HFF-Myc (cell line): ENCODE results near the gene TERB2.
"Not testable (repeated sequence)": the region's sequence is repeated elsewhere in the genome, so short reads cannot be mapped to it uniquely, and the experiment has no call there.

Source experiments
- DNase-seq: peaks from one replicate; pipeline ENCODE4 v3.0.0-alpha.2; 2011; ENCODE audit warnings: low read depth; ENCODE audit errors: extremely low read depth
- H3K4me3 ChIP-seq: replicated peaks from 2 replicates; pipeline ENCODE4 v1.5.1; 2011; ENCODE audit warnings: low read depth, mild to moderate bottlenecking, control low read depth, low read length
- TF ChIP-seq, protein P1 (sequence below): IDR thresholded peaks from 2 replicates; pipeline ENCODE4 v1.5.1; 2012; ENCODE audit warnings: mild to moderate bottlenecking, low read depth, low read length, control low read depth; ENCODE audit errors: missing control alignments

The TERB2 gene

GRCh38 chr15:44956388-44956787 is at the start of gene TERB2:
TERB2 (plus strand) TSS chr15:44956687; CDS start chr15:44956719, 32 bp downstream.
- no peak for DNase-seq
- TF ChIP-seq, protein P1, sequence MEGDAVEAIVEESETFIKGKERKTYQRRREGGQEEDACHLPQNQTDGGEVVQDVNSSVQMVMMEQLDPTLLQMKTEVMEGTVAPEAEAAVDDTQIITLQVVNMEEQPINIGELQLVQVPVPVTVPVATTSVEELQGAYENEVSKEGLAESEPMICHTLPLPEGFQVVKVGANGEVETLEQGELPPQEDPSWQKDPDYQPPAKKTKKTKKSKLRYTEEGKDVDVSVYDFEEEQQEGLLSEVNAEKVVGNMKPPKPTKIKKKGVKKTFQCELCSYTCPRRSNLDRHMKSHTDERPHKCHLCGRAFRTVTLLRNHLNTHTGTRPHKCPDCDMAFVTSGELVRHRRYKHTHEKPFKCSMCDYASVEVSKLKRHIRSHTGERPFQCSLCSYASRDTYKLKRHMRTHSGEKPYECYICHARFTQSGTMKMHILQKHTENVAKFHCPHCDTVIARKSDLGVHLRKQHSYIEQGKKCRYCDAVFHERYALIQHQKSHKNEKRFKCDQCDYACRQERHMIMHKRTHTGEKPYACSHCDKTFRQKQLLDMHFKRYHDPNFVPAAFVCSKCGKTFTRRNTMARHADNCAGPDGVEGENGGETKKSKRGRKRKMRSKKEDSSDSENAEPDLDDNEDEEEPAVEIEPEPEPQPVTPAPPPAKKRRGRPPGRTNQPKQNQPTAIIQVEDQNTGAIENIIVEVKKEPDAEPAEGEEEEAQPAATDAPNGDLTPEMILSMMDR, result no peak
- H3K4me3 ChIP-seq, result no peak within 1 kb of the TSS

GRCh38 chr15:44909423-44909822 is 47.1 kb upstream of the TERB2 start:
- TF ChIP-seq, protein P1, result no peak
- no peak for DNase-seq
- H3K4me3 ChIP-seq, result no peak overlapping the region

DNA sequence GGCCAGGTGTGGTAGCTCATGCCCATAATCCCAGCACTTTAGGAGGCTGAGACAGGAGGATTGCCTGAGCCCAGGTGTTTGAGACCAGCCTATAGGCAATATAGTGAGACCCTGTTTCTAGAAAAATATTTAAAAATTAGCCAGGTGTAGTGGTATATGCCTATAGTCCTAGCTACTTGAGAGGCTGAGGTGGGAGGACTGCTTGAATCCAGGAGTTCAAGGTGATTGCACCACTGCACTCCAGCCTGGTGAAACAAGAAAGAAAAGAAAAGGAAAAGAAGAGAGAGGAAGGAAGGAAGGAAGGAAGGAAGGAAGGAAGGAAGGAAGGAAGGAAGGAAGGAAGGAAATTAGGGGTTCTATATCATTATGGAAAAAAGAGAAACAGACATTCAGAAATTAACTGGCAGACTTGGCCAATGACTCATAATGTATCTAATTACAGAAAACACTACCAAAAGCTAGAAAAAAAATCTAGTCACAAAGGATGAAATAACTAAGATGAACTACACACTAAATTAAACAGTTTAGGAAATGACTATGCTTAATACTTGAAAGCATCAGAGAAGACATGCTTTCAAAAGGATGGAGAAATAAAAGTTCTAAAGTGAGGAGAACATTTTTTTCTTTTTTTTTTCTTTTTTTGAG is 45.4 kb upstream of the TERB2 start:
- H3K4me3 ChIP-seq, result no peak overlapping the region
- TF ChIP-seq, protein P1, result no peak
- DNase-seq, result no peak

GRCh38 chr15:44912186-44912585 is 44.3 kb upstream of the TERB2 start:
- H3K4me3 ChIP-seq, DNase-seq: not testable (repeated sequence)

DNA sequence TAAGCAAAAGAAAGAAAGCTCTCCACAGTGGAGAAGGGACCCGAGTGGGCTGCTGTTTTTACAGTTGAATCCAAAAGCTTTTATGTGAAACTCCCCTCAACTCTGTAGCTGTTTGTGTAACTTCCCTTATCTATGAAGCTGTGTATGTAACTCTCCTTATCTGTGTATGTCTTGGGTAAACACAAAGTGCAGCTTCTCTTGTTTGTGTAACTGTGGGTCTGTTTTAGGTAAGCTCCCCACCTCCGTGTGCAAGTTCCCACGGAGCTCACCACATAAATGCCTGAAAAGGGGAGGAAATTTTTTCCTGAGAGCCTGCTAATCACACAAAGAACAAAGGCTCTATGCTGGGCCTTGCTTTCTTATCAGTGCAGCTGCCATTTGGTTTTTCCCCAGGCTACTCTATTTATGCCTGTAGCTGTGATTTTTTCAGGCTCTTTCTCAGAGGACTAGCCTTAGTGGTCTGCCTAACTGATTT is 43.5 kb upstream of the TERB2 start:
- not testable (repeated sequence) for H3K4me3 ChIP-seq, DNase-seq

DNA sequence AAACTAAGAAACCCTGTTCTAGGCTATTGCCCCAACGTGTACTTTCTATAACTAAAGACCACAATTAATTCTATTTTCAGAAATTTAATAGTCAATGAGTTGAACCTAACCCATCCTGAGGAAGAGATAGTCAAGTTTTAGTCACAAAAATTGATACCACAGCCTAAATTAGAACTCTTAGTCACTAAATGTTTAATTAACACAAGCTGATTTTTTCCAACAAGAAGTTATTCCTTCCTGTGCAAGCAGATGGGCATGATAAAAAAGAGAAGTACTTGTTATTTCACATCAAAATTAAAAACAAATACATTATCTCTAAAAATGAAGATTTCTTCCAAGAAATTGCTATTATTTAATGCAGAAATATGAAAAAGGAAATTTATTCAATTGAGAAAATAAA is 38.4 kb upstream of the TERB2 start:
- H3K4me3 ChIP-seq, result no peak overlapping the region
- TF ChIP-seq, protein P1, result no peak
- no peak for DNase-seq

DNA sequence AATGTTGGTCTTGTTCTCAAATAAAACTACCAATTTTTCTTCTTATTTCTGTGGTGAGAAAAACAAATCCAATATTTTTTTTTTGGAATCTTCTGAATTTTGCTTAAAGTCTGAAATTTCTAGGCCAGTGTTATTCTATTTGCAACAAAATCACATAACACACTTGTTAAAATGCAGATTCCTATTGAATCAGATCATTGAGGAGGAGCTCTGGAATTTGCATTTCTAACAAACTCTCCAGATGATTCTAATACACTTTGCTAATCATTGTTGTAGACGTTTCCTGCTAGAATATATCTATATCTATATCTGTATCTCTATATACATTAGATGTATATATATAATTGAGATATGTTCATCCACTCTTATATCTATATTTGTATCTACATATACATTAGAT is 27.8 kb upstream of the TERB2 start:
- DNase-seq, H3K4me3 ChIP-seq: not testable (repeated sequence)

GRCh38 chr15:44930283-44930682 is 26.2 kb upstream of the TERB2 start:
- H3K4me3 ChIP-seq, DNase-seq: not testable (repeated sequence)

- not testable (repeated sequence) for H3K4me3 ChIP-seq, DNase-seq
Observed at GRCh38 chr15:44958302-44958701, 1.8 kb downstream of the TERB2 start.
